ENCODE measurements around the gene SEMA4C. TPM values are rescaled to one million over a fixed set of nuclear protein-coding genes. Genes with fewer than 3 reads are reported as not detected.

Gene SEMA4C
- total and polyA plus RNA-seq, 9 of the 15 experiments (the other 6 are each of a cell fraction or from before 2014, with no cell fraction given), result 0.32 to 59.7 (median 23.9) TPM

GRCh38 chr2:96822786-96823185, 47.1 kb downstream of the SEMA4C start (continued):
- TF ChIP-seq MCM5 (IDR thresholded peaks at IDR 0.05; ENCODE audit: low read depth) (no peak), ETS1 (conservative IDR thresholded peaks at IDR 0.05; ENCODE audit: control insufficient read depth, low read depth, low read length) (no peak), MYC (IDR thresholded peaks at IDR 0.05; ENCODE audit: low read depth, low read length) (no peak), MYC (CRISPR knock-in tag; IDR thresholded peaks at IDR 0.05; ENCODE audit: borderline replicate concordance, low read depth) (no peak), SMC3 (conservative IDR thresholded peaks at IDR 0.05; ENCODE audit: insufficient read depth, low read depth, low read length) (no peak), ZNF324 (CRISPR knock-in tag; IDR thresholded peaks at IDR 0.05) (no peak), HNRNPH1 (optimal IDR thresholded peaks at IDR 0.05; ENCODE audit: low read depth, low read length) (no peak), ZNF77 (CRISPR knock-in tag; IDR thresholded peaks at IDR 0.05) (no peak), STAT5A (IDR thresholded peaks at IDR 0.05; ENCODE audit: borderline replicate concordance, low read length) (no peak)
- TF ChIP-seq, protein P1, sequence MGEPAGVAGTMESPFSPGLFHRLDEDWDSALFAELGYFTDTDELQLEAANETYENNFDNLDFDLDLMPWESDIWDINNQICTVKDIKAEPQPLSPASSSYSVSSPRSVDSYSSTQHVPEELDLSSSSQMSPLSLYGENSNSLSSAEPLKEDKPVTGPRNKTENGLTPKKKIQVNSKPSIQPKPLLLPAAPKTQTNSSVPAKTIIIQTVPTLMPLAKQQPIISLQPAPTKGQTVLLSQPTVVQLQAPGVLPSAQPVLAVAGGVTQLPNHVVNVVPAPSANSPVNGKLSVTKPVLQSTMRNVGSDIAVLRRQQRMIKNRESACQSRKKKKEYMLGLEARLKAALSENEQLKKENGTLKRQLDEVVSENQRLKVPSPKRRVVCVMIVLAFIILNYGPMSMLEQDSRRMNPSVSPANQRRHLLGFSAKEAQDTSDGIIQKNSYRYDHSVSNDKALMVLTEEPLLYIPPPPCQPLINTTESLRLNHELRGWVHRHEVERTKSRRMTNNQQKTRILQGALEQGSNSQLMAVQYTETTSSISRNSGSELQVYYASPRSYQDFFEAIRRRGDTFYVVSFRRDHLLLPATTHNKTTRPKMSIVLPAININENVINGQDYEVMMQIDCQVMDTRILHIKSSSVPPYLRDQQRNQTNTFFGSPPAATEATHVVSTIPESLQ (CRISPR knock-in tag; IDR thresholded peaks at IDR 0.05), result no peak
